Measurements from ENCODE around the gene TPCN1.

The TPCN1 gene

GRCh38 chr12:113260636-113261300 lies 39.5 kb downstream of the TPCN1 start:
- no peak for DNase-seq (ENCODE audit: low read depth, low spot score)

GRCh38 chr12:113261847-113262470 lies 40.7 kb downstream of the TPCN1 start:
- DNase-seq (ENCODE audit: low read depth, low spot score) = no peak

GRCh38 chr12:113262710-113263109 lies 41.4 kb downstream of the TPCN1 start:
- DNase-seq (ENCODE audit: low read depth, low spot score) = no peak

- no peak for DNase-seq (ENCODE audit: low read depth, low spot score)
Measured at GRCh38 chr12:113263431-113263963, 42.2 kb downstream of the TPCN1 start.

- no peak for DNase-seq (ENCODE audit: low read depth, low spot score)
Measured at GRCh38 chr12:113266106-113266895, 45.0 kb downstream of the TPCN1 start.

GRCh38 chr12:113267621-113268020 lies 46.4 kb downstream of the TPCN1 start:
- no peak for DNase-seq (ENCODE audit: low read depth, low spot score)

GRCh38 chr12:113268136-113268535 lies 46.9 kb downstream of the TPCN1 start:
- no peak for DNase-seq (ENCODE audit: low read depth, low spot score)

- DNase-seq (ENCODE audit: low read depth, low spot score) = no peak
Measured at GRCh38 chr12:113268621-113269020, 47.4 kb downstream of the TPCN1 start.

GRCh38 chr12:113269257-113269943 lies 48.1 kb downstream of the TPCN1 start:
- no peak for DNase-seq (ENCODE audit: low read depth, low spot score)

GRCh38 chr12:113270709-113271009 lies 49.4 kb downstream of the TPCN1 start:
- DNase-seq (ENCODE audit: low read depth, low spot score) = no peak

- DNase-seq (ENCODE audit: low read depth, low spot score) = no peak
Measured at GRCh38 chr12:113271466-113271852, 50.2 kb downstream of the TPCN1 start.

GRCh38 chr12:113271853-113272561 lies 50.7 kb downstream of the TPCN1 start:
- DNase-seq (ENCODE audit: low read depth, low spot score) = peak; percentile 47

- peak; percentile 55 for DNase-seq (ENCODE audit: low read depth, low spot score)
Measured at GRCh38 chr12:113273053-113273725, 51.9 kb downstream of the TPCN1 start.

- no peak for DNase-seq (ENCODE audit: low read depth, low spot score)
Measured at GRCh38 chr12:113274848-113275247, 53.6 kb downstream of the TPCN1 start.

- DNase-seq (ENCODE audit: low read depth, low spot score) = no peak
Measured at GRCh38 chr12:113276306-113276705, 55.0 kb downstream of the TPCN1 start.

- no peak for DNase-seq (ENCODE audit: low read depth, low spot score)
Measured at GRCh38 chr12:113276946-113277500, 55.8 kb downstream of the TPCN1 start.

GRCh38 chr12:113277511-113277910 lies 56.2 kb downstream of the TPCN1 start:
- DNase-seq (ENCODE audit: low read depth, low spot score) = no peak

GRCh38 chr12:113278141-113278540 lies 56.9 kb downstream of the TPCN1 start:
- DNase-seq (ENCODE audit: low read depth, low spot score) = no peak

- DNase-seq (ENCODE audit: low read depth, low spot score) = no peak
Measured at GRCh38 chr12:113278633-113279032, 57.4 kb downstream of the TPCN1 start.

- no peak for DNase-seq (ENCODE audit: low read depth, low spot score)
Measured at GRCh38 chr12:113284751-113285150, 63.5 kb downstream of the TPCN1 start.

Measured in ELF-1 (cell line).